Type B pancreatic cell (in vitro differentiated cells): Measurements from ENCODE around the gene FAM186B. TPM values are rescaled to one million over a fixed set of nuclear protein-coding genes. Genes with fewer than 3 reads are reported as not detected.
A peak's percentile ranks its signal among the peaks of the same experiment; 100 is the strongest.
"Not testable (repeated sequence)": the region's sequence is repeated elsewhere in the genome, so short reads cannot be mapped to it uniquely, and the experiment has no call there.

Experiments used
- DNase-seq: peaks from one replicate; pipeline ENCODE4 v3.0.0; 2021; ENCODE audit warnings: mixed read lengths; ENCODE audit not compliant: unreplicated experiment; ENCODE audit errors: extremely low spot score
- H3K27ac Mint-ChIP-seq: 2 replicates; pipeline ENCODE4 v1.8.0; 2021; ENCODE audit warnings: mild to moderate bottlenecking, mixed read lengths
- H3K27me3 Mint-ChIP-seq: 2 replicates; pipeline ENCODE4 v1.8.0; 2021; ENCODE audit warnings: mixed read lengths
- H3K36me3 Mint-ChIP-seq: 2 replicates; pipeline ENCODE4 v1.8.0; 2021; ENCODE audit warnings: mixed read lengths
- H3K4me1 Mint-ChIP-seq: one replicate; pipeline ENCODE4 v1.8.0; 2021; ENCODE audit warnings: mixed read lengths; ENCODE audit not compliant: unreplicated experiment
- H3K4me3 Mint-ChIP-seq: 2 replicates; pipeline ENCODE4 v1.8.0; 2021; ENCODE audit warnings: mild to moderate bottlenecking, mixed read lengths
- H3K9me3 Mint-ChIP-seq: 2 replicates; pipeline ENCODE4 v1.8.0; 2021; ENCODE audit warnings: mixed read lengths
- CTCF ChIP-seq: fragments of 200-600 bp; sonication (generic); conservative IDR thresholded peaks from 2 replicates; pipeline ENCODE4 v1.5.0; 2021; ENCODE audit warnings: antibody characterized with exemption, mild to moderate bottlenecking
- total RNA-seq: library from RNA; stranded (reverse); gene quantifications from 2 replicates; pipeline ENCODE4 v1.2.1, GENCODE V29; 2021; ENCODE audit warnings: low replicate concordance

The FAM186B gene
- total RNA-seq, 1 donor from 2014 or later: 0.14 TPM

- no peak overlapping the region for H3K27ac Mint-ChIP-seq
- no peaks in the 10 kb centered on the region for H3K27me3 Mint-ChIP-seq
- no peaks in the 10 kb centered on the region for H3K36me3 Mint-ChIP-seq
- peaks cover 7% of the 10 kb centered on the region for H3K9me3 Mint-ChIP-seq
- TF ChIP-seq CTCF: no peak
- DNase-seq: no peak
- H3K4me3 Mint-ChIP-seq: no peak overlapping the region
- no peaks in the 10 kb centered on the region for H3K4me1 Mint-ChIP-seq
Measured at GRCh38 chr12:49612210-49612609, 6.8 kb upstream of the FAM186B start.

- not testable (repeated sequence) for H3K4me1 Mint-ChIP-seq, H3K4me3 Mint-ChIP-seq, H3K9me3 Mint-ChIP-seq, H3K27me3 Mint-ChIP-seq, DNase-seq, H3K27ac Mint-ChIP-seq, H3K36me3 Mint-ChIP-seq
Measured at GRCh38 chr12:49610785-49611184, 5.3 kb upstream of the FAM186B start.

DNA sequence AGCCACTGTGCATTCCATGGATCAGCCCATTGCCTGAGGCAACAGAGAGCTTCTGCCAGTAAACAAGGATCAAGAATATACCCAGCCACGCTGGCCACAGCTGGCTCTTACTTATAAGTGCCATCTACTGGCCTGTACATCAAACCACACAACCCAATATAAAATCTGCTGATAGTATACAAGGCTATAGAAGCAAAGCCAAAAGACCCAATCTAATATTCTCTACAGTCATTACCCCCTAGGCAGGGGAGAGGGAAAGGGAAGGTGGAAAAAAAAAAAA lies 4.4 kb upstream of the FAM186B start:
- no peak for DNase-seq
- Mint-ChIP-seq H3K36me3 (no peaks in the 10 kb centered on the region), H3K9me3 (peaks cover 7% of the 10 kb centered on the region), H3K27ac (no peak overlapping the region), H3K4me3 (no peak overlapping the region), H3K27me3 (no peaks in the 10 kb centered on the region), H3K4me1 (no peaks in the 10 kb centered on the region)
- no peak for TF ChIP-seq CTCF

DNA sequence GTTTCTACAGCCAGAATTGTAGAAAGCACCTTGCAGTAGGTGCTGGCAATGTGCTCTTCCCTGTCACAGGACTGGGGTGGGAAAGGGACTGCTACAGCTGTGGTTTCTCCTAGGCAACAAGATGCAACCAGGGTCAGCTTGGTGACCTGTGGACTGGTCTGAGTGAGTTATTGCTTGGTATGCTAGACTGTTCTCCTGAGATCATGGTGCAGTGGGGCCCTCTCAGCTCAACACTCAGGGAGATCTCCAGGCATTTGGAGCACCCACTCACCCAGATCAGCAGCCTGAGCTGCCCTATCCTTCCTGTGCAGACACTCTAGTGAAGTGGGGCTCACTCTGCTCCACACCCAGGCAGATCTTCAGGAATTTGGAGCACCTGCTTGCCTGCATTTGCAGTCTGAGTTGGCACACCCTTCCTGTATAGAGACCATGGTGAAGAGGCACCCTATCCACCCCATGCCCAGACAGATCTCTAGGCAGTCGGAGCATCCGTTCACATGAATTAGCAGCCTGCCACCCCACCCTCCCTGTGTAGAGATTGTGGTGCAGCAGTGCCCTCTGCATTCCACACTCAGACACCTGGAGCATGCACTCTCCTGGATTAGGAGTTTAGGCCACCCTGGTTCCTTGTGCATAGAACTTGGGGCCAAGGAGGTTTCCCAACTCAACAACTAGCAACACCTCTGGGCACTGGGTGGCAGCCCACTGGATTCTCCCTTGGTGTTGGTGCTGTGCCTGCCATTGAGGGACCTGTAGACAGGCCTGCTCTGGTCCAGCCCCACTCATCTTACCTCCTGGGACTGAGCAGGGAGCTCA lies 3.8 kb upstream of the FAM186B start:
- Mint-ChIP-seq H3K27me3 (no peaks in the 10 kb centered on the region), H3K36me3 (no peaks in the 10 kb centered on the region), H3K27ac (peak overlapping the region; percentile 11), H3K4me3 (no peak overlapping the region), H3K4me1 (no peaks in the 10 kb centered on the region), H3K9me3 (peaks cover 7% of the 10 kb centered on the region)
- TF ChIP-seq CTCF: no peak
- DNase-seq: no peak

- no peaks in the 10 kb centered on the region for H3K4me1 Mint-ChIP-seq
- peaks cover 2% of the 10 kb centered on the region for H3K9me3 Mint-ChIP-seq
- TF ChIP-seq CTCF: no peak
- no peak for DNase-seq
- no peaks in the 10 kb centered on the region for H3K36me3 Mint-ChIP-seq
- H3K27me3 Mint-ChIP-seq: no peaks in the 10 kb centered on the region
- no peak overlapping the region for H3K27ac Mint-ChIP-seq
- H3K4me3 Mint-ChIP-seq: no peak overlapping the region
Measured at GRCh38 chr12:49604856-49605255, 583 bp downstream of the FAM186B start.

DNA sequence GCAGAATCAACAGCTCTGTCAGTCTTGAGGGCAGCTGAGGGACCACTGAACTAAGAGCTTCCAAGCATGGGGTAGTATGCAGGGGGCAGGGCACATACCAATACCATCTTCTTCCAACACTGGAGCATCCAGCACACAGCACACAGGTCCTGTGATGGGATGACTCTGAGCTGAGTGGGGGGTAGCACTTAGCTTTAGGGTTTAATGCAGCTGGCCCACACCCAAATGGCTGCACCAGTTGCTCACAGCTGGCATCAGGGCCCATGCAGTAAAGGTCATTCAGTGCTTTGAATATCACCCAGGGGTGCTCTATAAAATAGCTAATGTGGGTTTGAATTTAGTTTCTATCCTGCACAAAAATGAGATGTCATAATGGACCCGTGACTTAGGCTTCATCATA lies 1.7 kb downstream of the FAM186B start:
- H3K4me1 Mint-ChIP-seq: no peaks in the 10 kb centered on the region
- no peak for TF ChIP-seq CTCF
- no peak overlapping the region for H3K27ac Mint-ChIP-seq
- H3K27me3 Mint-ChIP-seq: no peaks in the 10 kb centered on the region
- no peaks in the 10 kb centered on the region for H3K9me3 Mint-ChIP-seq
- no peaks in the 10 kb centered on the region for H3K36me3 Mint-ChIP-seq
- no peak for DNase-seq
- no peak overlapping the region for H3K4me3 Mint-ChIP-seq
